IMR-90 (cell line): ENCODE results near the gene BCAS1.

Source experiments
- BHLHE40 ChIP-seq: fragments of 150-350 bp; IDR thresholded peaks from 2 replicates; pipeline ENCODE4 v1.6.1; 2016; ENCODE audit warnings: mild to moderate bottlenecking, low read depth, low read length
- CHD1 ChIP-seq: IDR thresholded peaks from 2 replicates; pipeline ENCODE4 v1.6.1; 2012; ENCODE audit warnings: low read depth, low read length, improper control_type of control experiment
- CTCF ChIP-seq: conservative IDR thresholded peaks from 2 replicates; pipeline ENCODE4 v1.5.1; 2012; ENCODE audit warnings: mild to moderate bottlenecking, low read depth, low read length, improper control_type of control experiment
- MXI1 ChIP-seq: IDR thresholded peaks from 2 replicates; pipeline ENCODE4 v1.6.1; 2012; ENCODE audit warnings: low read depth, mild to moderate bottlenecking, low read length, moderate library complexity, borderline replicate concordance
- POLR2A ChIP-seq: IDR thresholded peaks from 2 replicates; pipeline ENCODE4 v1.6.1; 2012; ENCODE audit warnings: mild to moderate bottlenecking, low read depth, low read length
- RFX5 ChIP-seq: IDR thresholded peaks from 2 replicates; pipeline ENCODE4 v1.8.0; 2012; ENCODE audit warnings: low read depth, mild to moderate bottlenecking, low read length, moderate library complexity
- USF2 ChIP-seq: fragments of 150-350 bp; IDR thresholded peaks from 2 replicates; pipeline ENCODE4 v1.6.1; 2017; ENCODE audit warnings: mild to moderate bottlenecking, antibody characterized with exemption, low read length, low read depth

- TF ChIP-seq POLR2A (no peak), MXI1 (no peak), RFX5 (no peak), CHD1 (no peak), USF2 (no peak), BHLHE40 (no peak), CTCF (no peak)
Measured at GRCh38 chr20:53996584-53997486, 73.6 kb downstream of the BCAS1 start.
